H1 (cell line): ENCODE measurements around the gene SORD. TPM values are rescaled to one million over a fixed set of nuclear protein-coding genes. Genes with fewer than 3 reads are reported as not detected.

Source experiments
- CTCF ChIA-PET: fragments of 300-600 bp; sonication (Branson Sonifier 250); formaldehyde crosslinking; loops from one replicate; lab custom pipeline; 2021; ENCODE audit not compliant: partially characterized antibody; lab: Charles Lee
- POLR2A ChIA-PET: fragments of 300-600 bp; sonication (Branson Sonifier 250); formaldehyde crosslinking; loops from one replicate; lab custom pipeline; 2021; ENCODE audit warnings: inconsistent platforms; ENCODE audit not compliant: partially characterized antibody; lab: Charles Lee
- DNase-seq, 2 experiments: peaks; one replicate each; pipeline versions ENCODE4 v3.0.0 to v3.0.0-alpha.2; 2010 to 2022; ENCODE audit warnings: low spot score in 2 of 2, low read depth in 1 of 2, mixed read lengths in 1 of 2
- FAIRE-seq: peaks from 2 replicates; lab custom pipeline; 2011; peaks lifted over from hg19 to GRCh38; lab: Jason Lieb, UNC
- H2AFZ ChIP-seq: 2 replicates; pipeline ENCODE4 v1.8.1; 2012; ENCODE audit warnings: low read length, inconsistent platforms
- H2AK5ac ChIP-seq: 2 replicates; pipeline ENCODE4 v1.6.1; 2013; ENCODE audit warnings: low read depth, low read length
- H2BK120ac ChIP-seq: replicated peaks from 2 replicates; pipeline ENCODE3; 2013; ENCODE audit warnings: low read depth, low read length, inconsistent platforms
- H2BK12ac ChIP-seq: 2 replicates; pipeline ENCODE4 v1.6.1; 2013; ENCODE audit warnings: low read depth, low read length
- H2BK15ac ChIP-seq: 2 replicates; pipeline ENCODE4 v1.6.1; 2013; ENCODE audit warnings: low read length
- H2BK20ac ChIP-seq: 2 replicates; pipeline ENCODE4 v1.6.1; 2013; ENCODE audit warnings: low read length
- H2BK5ac ChIP-seq: 2 replicates; pipeline ENCODE4 v1.6.1; 2013; ENCODE audit warnings: low read depth, low read length
- H3K14ac ChIP-seq: 2 replicates; pipeline ENCODE4 v1.6.1; 2013; ENCODE audit warnings: inconsistent platforms; ENCODE audit not compliant: insufficient read length
- H3K18ac ChIP-seq: 2 replicates; pipeline ENCODE4 v1.6.1; 2013; ENCODE audit warnings: low read length; ENCODE audit errors: extremely low read depth
- H3K23ac ChIP-seq: 2 replicates; pipeline ENCODE4 v1.6.1; 2013; ENCODE audit warnings: inconsistent platforms; ENCODE audit not compliant: insufficient read length
- H3K23me2 ChIP-seq: 2 replicates; pipeline ENCODE4 v1.6.1; 2013; ENCODE audit warnings: low read depth, low read length
- H3K27ac ChIP-seq: 2 replicates; pipeline ENCODE4 v1.6.1; 2011; ENCODE audit warnings: low read depth, low read length, inconsistent platforms
- H3K27me3 ChIP-seq, 4 experiments: replicated peaks in 1 of 4; 1 replicate in 1 of 4; 2 replicates in 3 of 4; pipeline versions ENCODE4 v1.6.1 to v1.8.1; 2011 to 2013; ENCODE audit warnings: low read length in 3 of 4, mild to moderate bottlenecking in 3 of 4, inconsistent platforms in 2 of 4, mixed read lengths in 2 of 4, moderate library complexity in 1 of 4; ENCODE audit not compliant: control insufficient read depth in 3 of 4, insufficient read depth in 3 of 4; ENCODE audit errors: extremely low read depth in 1 of 4
- H3K36me3 ChIP-seq, 4 experiments: 2 replicates each; pipeline versions ENCODE4 v1.6.1 to v1.8.1; 2011 to 2013; ENCODE audit warnings: mild to moderate bottlenecking in 4 of 4, low read length in 3 of 4, moderate library complexity in 2 of 4, control low read depth in 1 of 4, inconsistent platforms in 1 of 4; ENCODE audit not compliant: insufficient read depth in 4 of 4, control insufficient read depth in 2 of 4
- H3K4ac ChIP-seq: replicated peaks from 2 replicates; pipeline ENCODE3; 2013; ENCODE audit warnings: low read length, low read depth, mixed read lengths, inconsistent platforms; ENCODE audit not compliant: insufficient read length
- H3K4me1 ChIP-seq, 4 experiments: replicated peaks in 1 of 4; 1 replicate in 1 of 4; 2 replicates in 3 of 4; pipeline versions ENCODE4 v1.6.1 to v1.8.1; 2011 to 2013; ENCODE audit warnings: low read length in 3 of 4, inconsistent platforms in 2 of 4, mixed read lengths in 1 of 4; ENCODE audit not compliant: insufficient read depth in 4 of 4, control insufficient read depth in 3 of 4
- H3K4me2 ChIP-seq, 2 experiments: 2 replicates each; pipeline versions ENCODE4 v1.6.1 to v1.8.1; 2011 to 2013; ENCODE audit warnings: low read depth in 2 of 2, low read length in 2 of 2, control low read depth in 1 of 2, inconsistent platforms in 1 of 2, mild to moderate bottlenecking in 1 of 2; ENCODE audit not compliant: insufficient read depth in 1 of 2
- H3K4me3 ChIP-seq, 4 experiments: fragments of 200-600, 300-600 bp in 1 of 4; sonication (generic), shearing (Covaris generic), sonication (Bioruptor Twin) in 1 of 4; 2 replicates each; pipeline versions ENCODE4 v1.5.1 to v1.8.1; 2011 to 2016; ENCODE audit warnings: low read length in 4 of 4, low read depth in 3 of 4, control low read depth in 2 of 4, inconsistent platforms in 2 of 4, mild to moderate bottlenecking in 2 of 4, mixed read lengths in 1 of 4, moderate library complexity in 1 of 4; ENCODE audit not compliant: insufficient read depth in 2 of 4; ENCODE audit errors: extremely low read depth in 1 of 4
- H3K56ac ChIP-seq: replicated peaks from 2 replicates; pipeline ENCODE3; 2013; ENCODE audit warnings: low read depth, mild to moderate bottlenecking, mixed read lengths, low read length, inconsistent platforms; ENCODE audit not compliant: insufficient read length
- H3K79me1 ChIP-seq: 2 replicates; pipeline ENCODE4 v1.6.1; 2013; ENCODE audit warnings: low read depth, low read length, control low read depth
- H3K79me2 ChIP-seq, 2 experiments: 2 replicates each; pipeline versions ENCODE4 v1.6.1 to v1.8.1; 2012 to 2013; ENCODE audit warnings: low read length in 2 of 2, mild to moderate bottlenecking in 2 of 2, inconsistent platforms in 1 of 2; ENCODE audit not compliant: insufficient read depth in 2 of 2, control insufficient read depth in 1 of 2
- H3K9ac ChIP-seq, 4 experiments: replicated peaks in 1 of 4; 1 replicate in 1 of 4; 2 replicates in 3 of 4; pipeline versions ENCODE4 v1.6.1 to v1.8.1; 2011 to 2013; ENCODE audit warnings: low read depth in 3 of 4, low read length in 3 of 4, control low read depth in 2 of 4, mild to moderate bottlenecking in 2 of 4, moderate library complexity in 2 of 4, inconsistent platforms in 1 of 4; ENCODE audit errors: extremely low read depth in 1 of 4
- H3K9me3 ChIP-seq, 2 experiments: 2 replicates each; pipeline versions ENCODE4 v1.6.1 to v1.8.1; 2012 to 2013; ENCODE audit warnings: mild to moderate bottlenecking in 2 of 2, moderate library complexity in 2 of 2, control low read depth in 1 of 2, inconsistent platforms in 1 of 2, low read depth in 1 of 2, low read length in 1 of 2, mixed read lengths in 1 of 2; ENCODE audit not compliant: insufficient read depth in 2 of 2
- H4K20me1 ChIP-seq, 2 experiments: replicated peaks in 1 of 2; 2 replicates each; pipeline versions ENCODE3 to v1.8.1; 2011 to 2013; ENCODE audit warnings: inconsistent platforms in 2 of 2, low read length in 2 of 2, mild to moderate bottlenecking in 1 of 2; ENCODE audit not compliant: insufficient read depth in 2 of 2, control insufficient read depth in 1 of 2
- H4K5ac ChIP-seq: 2 replicates; pipeline ENCODE4 v1.6.1; 2013; ENCODE audit warnings: low read length, low read depth, mixed read lengths, inconsistent platforms; ENCODE audit not compliant: insufficient read length
- H4K8ac ChIP-seq: 2 replicates; pipeline ENCODE4 v1.8.0; 2013; ENCODE audit warnings: mild to moderate bottlenecking, moderate library complexity, low read length, inconsistent platforms; ENCODE audit not compliant: insufficient read depth; ENCODE audit errors: extremely low read depth
- H4K91ac ChIP-seq: replicated peaks from 2 replicates; pipeline ENCODE3; 2013; ENCODE audit warnings: low read length, mixed read lengths, inconsistent platforms; ENCODE audit not compliant: insufficient read length
- BACH1 ChIP-seq: IDR thresholded peaks from 2 replicates; pipeline ENCODE4 v1.6.1; 2012; ENCODE audit warnings: low read length, improper control_type of control experiment
- CEBPB ChIP-seq: IDR thresholded peaks from 2 replicates; pipeline ENCODE4 v1.6.1; 2012; ENCODE audit warnings: low read depth, low read length
- EGR1 ChIP-seq: IDR thresholded peaks from 2 replicates; pipeline ENCODE4 v1.6.1; 2011; ENCODE audit warnings: low read depth, low read length, borderline replicate concordance
- EZH2 ChIP-seq: fragments of 200-600 bp; sonication (generic); IDR thresholded peaks from 2 replicates; pipeline ENCODE4 v1.7.1; 2012; ENCODE audit warnings: low read depth, mild to moderate bottlenecking, moderate library complexity, low read length, inconsistent platforms; ENCODE audit not compliant: severe bottlenecking
- FOSL1 ChIP-seq: IDR thresholded peaks from 2 replicates; pipeline ENCODE4 v1.6.1; 2011; ENCODE audit warnings: mild to moderate bottlenecking, low read depth, low read length, moderate library complexity; ENCODE audit not compliant: insufficient read depth
- KDM4A ChIP-seq: IDR thresholded peaks from one replicate; pipeline ENCODE4 v1.7.1; 2012; ENCODE audit warnings: low read depth, mild to moderate bottlenecking, moderate library complexity, low read length, inconsistent platforms; ENCODE audit not compliant: severe bottlenecking
- NANOG ChIP-seq: IDR thresholded peaks from 2 replicates; pipeline ENCODE4 v1.6.1; 2011; ENCODE audit warnings: low read length, low read depth, mild to moderate bottlenecking, inconsistent platforms; ENCODE audit not compliant: insufficient read depth, poor library complexity, severe bottlenecking
- NRF1 ChIP-seq: IDR thresholded peaks from 2 replicates; pipeline ENCODE4 v1.6.1; 2011; ENCODE audit warnings: mild to moderate bottlenecking, low read depth, low read length, improper control_type of control experiment
- PHF8 ChIP-seq: fragments of 200-600 bp; sonication (generic); conservative IDR thresholded peaks from 2 replicates; pipeline ENCODE4 v1.7.1; 2012; ENCODE audit warnings: low read depth, mild to moderate bottlenecking, inconsistent platforms, low read length, moderate library complexity
- POLR2AphosphoS5 ChIP-seq: IDR thresholded peaks from 2 replicates; pipeline ENCODE4 v1.6.1; 2011; ENCODE audit warnings: low read depth, low read length
- RBBP5 ChIP-seq: IDR thresholded peaks from 2 replicates; pipeline ENCODE4 v1.7.1; 2012; ENCODE audit warnings: low read depth, mild to moderate bottlenecking, inconsistent platforms, low read length, moderate library complexity, borderline replicate concordance
- SP1 ChIP-seq: IDR thresholded peaks from 2 replicates; pipeline ENCODE4 v1.6.1; 2011; ENCODE audit warnings: low read depth, low read length
- SP4 ChIP-seq: IDR thresholded peaks from 2 replicates; pipeline ENCODE4 v1.6.1; 2012; ENCODE audit warnings: low read length, inconsistent platforms
- SUZ12 ChIP-seq: fragments of 200-600 bp; sonication (generic); IDR thresholded peaks from 2 replicates; pipeline ENCODE4 v1.6.1; 2012; ENCODE audit warnings: mild to moderate bottlenecking, inconsistent platforms, low read length, moderate library complexity, mixed read lengths
- TEAD4 ChIP-seq: IDR thresholded peaks from 2 replicates; pipeline ENCODE4 v1.6.1; 2012; ENCODE audit warnings: low read depth, low read length, inconsistent platforms, mixed read lengths
- WGBS, 2 experiments: shearing (Covaris generic) in 1 of 2; methylation state at CpG; one replicate each; pipeline versions ENCODE4 v1.1.6 to v1.1.7; 2013 to 2015; ENCODE audit warnings: low lambda C conversion rate in 2 of 2, mixed read lengths in 2 of 2, inconsistent platforms in 1 of 2, low coverage in 1 of 2, missing lambda C conversion rate in 1 of 2; ENCODE audit not compliant: insufficient replicate concordance in 2 of 2, insufficient coverage in 1 of 2, insufficient read length in 1 of 2; ENCODE audit errors: extremely low coverage in 1 of 2, missing lambda C conversion rate in 1 of 2; 5-methylcytosine and 5-hydroxymethylcytosine counted together
- polyA plus RNA-seq, 7 experiments: library from polyadenylated mRNA; depleted of rRNA in 3 of 7; stranded (reverse) in 5 of 7; unstranded in 2 of 7; fragments of >200 nt in 5 of 7; fragments of 200-250 nt in 2 of 7; gene quantifications; 1 replicate in 5 of 7; 2 replicates in 1 of 7; 4 replicates in 1 of 7; pipeline versions ENCODE4 v1.2.1 to v1.2.3, GENCODE V29; 2011 to 2013; ENCODE audit warnings: missing spikeins in 2 of 7, mixed read lengths in 2 of 7
- total RNA-seq: library from RNA; stranded (reverse); fragmentation: NEBNext Ultra II Directional; extraction: Animal tissue kit (Norgen Biotek cat#: 25700); gene quantifications from 2 replicates; pipeline ENCODE4 v1.2.1, GENCODE V29; 2021

The SORD gene
- total and polyA plus RNA-seq, 2 of the 8 experiments (the other 6 are each of a cell fraction or from before 2014, with no cell fraction given), result 52.6 to 75.8 TPM

- H3K36me3 ChIP-seq, result peaks cover 2 to 10% (median 5%) of the 10 kb centered on the region in 4 experiments; a peak in 2 of 8 replicates
- no peak overlapping the region for H3K56ac ChIP-seq
- no peak overlapping the region for H3K4me3 ChIP-seq
- no peaks in the 10 kb centered on the region for H3K9me3 ChIP-seq
- no peak overlapping the region for H2AK5ac ChIP-seq
- H4K5ac ChIP-seq, result no peak overlapping the region
- ChIA-PET POLR2A (no interaction called here), CTCF (interaction anchor here (1.4 kb wide), 1 partner anchor 10 kb away, joined by 4 read pairs; no protein-coding TSS in a partner anchor)
- H3K18ac ChIP-seq, result no peak overlapping the region
- H3K4ac ChIP-seq, result no peak overlapping the region
- no peak overlapping the region for H2BK120ac ChIP-seq
- no peak overlapping the region for H3K27ac ChIP-seq
- H3K79me2 ChIP-seq, result peaks cover 0 to 27% of the 10 kb centered on the region in 2 experiments; a peak in 2 of 4 replicates
- H3K4me1 ChIP-seq, result peaks cover 5 to 10% (median 8%) of the 10 kb centered on the region in 4 experiments
- no peaks in the 10 kb centered on the region; a peak in 1 of 7 replicates for H3K27me3 ChIP-seq
- 90% methylated on average over 5 of the region's 5 CpGs; no CpG with 5 or more reads in 1 of the 2 experiments for WGBS, 2 experiments
- H4K8ac ChIP-seq, result no peak overlapping the region
- H3K9ac ChIP-seq, result no peak overlapping the region
- no peak overlapping the region for H2BK5ac ChIP-seq
- no peak overlapping the region for H2AFZ ChIP-seq
- no peak overlapping the region for H2BK12ac ChIP-seq
- peaks cover 0 to 7% of the 10 kb centered on the region in 2 experiments for H4K20me1 ChIP-seq
- H2BK20ac ChIP-seq, result no peak overlapping the region
- H3K14ac ChIP-seq, result no peak overlapping the region
- H3K23ac ChIP-seq, result no peak overlapping the region
- H3K79me1 ChIP-seq, result peaks cover 5% of the 10 kb centered on the region; the same call in 1 of the 2 replicates
- H3K23me2 ChIP-seq, result peaks cover 9% of the 10 kb centered on the region
- no peak overlapping the region for H2BK15ac ChIP-seq
- H3K4me2 ChIP-seq, result no peak overlapping the region
- no peak for FAIRE-seq
- H4K91ac ChIP-seq, result no peak overlapping the region
- no peak for DNase-seq
- TF ChIP-seq NRF1 (no peak), SUZ12 (no peak), FOSL1 (no peak), SP1 (no peak), EZH2 (no peak), POLR2AphosphoS5 (no peak), EGR1 (no peak), SP4 (no peak), CEBPB (no peak), KDM4A (no peak), BACH1 (no peak), NANOG (no peak), TEAD4 (no peak), RBBP5 (no peak), PHF8 (no peak)
Observed at GRCh38 chr15:45026651-45027190, 3.7 kb downstream of the SORD start.
